ENCODE data around the gene MAP7. TPM values are rescaled to one million over a fixed set of nuclear protein-coding genes. Genes with fewer than 3 reads are reported as not detected.

Gene MAP7
- total and polyA plus RNA-seq, 9 of the 15 experiments (the other 6 are each of a cell fraction or from before 2014, with no cell fraction given), result 0.76 to 7.7 (median 3.9) TPM

DNA sequence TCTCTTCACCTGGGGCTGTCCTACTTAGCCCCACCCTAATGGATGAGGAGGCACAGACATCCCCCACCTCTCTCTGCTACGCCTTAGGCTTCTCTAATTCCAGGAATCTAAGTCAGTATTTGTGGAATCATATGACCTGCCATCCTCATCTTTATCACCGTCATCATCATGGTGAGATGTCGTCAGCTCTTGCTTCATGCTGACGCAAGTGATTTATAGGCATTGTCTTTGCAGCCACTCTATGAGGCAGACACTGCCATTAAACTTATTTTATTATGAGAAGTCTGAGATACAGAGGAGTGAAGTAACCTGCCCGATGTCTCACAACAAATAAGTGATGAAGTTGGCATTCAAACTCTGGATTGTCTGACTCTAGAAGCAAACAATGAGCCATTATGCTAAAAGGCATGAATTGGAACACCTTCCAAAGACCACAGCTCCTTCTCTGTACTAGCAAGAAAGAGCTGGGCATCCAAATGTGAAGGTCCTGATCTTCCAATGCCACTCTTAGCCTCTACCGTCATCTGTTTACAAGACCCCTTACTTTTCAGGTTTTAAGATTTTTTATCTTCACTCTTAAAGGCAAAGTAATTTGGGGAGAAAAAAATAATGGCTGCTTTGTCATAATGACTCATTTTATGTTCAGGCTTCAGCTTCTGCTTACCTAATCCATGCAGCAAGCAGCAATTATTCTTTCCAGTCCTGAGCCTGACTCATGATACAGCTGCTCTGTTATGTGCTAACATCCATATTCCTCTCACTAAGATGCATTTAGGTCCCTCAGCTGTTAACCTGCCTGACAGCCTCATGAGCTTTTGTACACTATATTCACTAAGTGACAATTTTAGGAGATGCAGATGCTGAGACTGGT lies 146.9 kb downstream of the MAP7 start (continued):
- TF ChIP-seq, protein P1, sequence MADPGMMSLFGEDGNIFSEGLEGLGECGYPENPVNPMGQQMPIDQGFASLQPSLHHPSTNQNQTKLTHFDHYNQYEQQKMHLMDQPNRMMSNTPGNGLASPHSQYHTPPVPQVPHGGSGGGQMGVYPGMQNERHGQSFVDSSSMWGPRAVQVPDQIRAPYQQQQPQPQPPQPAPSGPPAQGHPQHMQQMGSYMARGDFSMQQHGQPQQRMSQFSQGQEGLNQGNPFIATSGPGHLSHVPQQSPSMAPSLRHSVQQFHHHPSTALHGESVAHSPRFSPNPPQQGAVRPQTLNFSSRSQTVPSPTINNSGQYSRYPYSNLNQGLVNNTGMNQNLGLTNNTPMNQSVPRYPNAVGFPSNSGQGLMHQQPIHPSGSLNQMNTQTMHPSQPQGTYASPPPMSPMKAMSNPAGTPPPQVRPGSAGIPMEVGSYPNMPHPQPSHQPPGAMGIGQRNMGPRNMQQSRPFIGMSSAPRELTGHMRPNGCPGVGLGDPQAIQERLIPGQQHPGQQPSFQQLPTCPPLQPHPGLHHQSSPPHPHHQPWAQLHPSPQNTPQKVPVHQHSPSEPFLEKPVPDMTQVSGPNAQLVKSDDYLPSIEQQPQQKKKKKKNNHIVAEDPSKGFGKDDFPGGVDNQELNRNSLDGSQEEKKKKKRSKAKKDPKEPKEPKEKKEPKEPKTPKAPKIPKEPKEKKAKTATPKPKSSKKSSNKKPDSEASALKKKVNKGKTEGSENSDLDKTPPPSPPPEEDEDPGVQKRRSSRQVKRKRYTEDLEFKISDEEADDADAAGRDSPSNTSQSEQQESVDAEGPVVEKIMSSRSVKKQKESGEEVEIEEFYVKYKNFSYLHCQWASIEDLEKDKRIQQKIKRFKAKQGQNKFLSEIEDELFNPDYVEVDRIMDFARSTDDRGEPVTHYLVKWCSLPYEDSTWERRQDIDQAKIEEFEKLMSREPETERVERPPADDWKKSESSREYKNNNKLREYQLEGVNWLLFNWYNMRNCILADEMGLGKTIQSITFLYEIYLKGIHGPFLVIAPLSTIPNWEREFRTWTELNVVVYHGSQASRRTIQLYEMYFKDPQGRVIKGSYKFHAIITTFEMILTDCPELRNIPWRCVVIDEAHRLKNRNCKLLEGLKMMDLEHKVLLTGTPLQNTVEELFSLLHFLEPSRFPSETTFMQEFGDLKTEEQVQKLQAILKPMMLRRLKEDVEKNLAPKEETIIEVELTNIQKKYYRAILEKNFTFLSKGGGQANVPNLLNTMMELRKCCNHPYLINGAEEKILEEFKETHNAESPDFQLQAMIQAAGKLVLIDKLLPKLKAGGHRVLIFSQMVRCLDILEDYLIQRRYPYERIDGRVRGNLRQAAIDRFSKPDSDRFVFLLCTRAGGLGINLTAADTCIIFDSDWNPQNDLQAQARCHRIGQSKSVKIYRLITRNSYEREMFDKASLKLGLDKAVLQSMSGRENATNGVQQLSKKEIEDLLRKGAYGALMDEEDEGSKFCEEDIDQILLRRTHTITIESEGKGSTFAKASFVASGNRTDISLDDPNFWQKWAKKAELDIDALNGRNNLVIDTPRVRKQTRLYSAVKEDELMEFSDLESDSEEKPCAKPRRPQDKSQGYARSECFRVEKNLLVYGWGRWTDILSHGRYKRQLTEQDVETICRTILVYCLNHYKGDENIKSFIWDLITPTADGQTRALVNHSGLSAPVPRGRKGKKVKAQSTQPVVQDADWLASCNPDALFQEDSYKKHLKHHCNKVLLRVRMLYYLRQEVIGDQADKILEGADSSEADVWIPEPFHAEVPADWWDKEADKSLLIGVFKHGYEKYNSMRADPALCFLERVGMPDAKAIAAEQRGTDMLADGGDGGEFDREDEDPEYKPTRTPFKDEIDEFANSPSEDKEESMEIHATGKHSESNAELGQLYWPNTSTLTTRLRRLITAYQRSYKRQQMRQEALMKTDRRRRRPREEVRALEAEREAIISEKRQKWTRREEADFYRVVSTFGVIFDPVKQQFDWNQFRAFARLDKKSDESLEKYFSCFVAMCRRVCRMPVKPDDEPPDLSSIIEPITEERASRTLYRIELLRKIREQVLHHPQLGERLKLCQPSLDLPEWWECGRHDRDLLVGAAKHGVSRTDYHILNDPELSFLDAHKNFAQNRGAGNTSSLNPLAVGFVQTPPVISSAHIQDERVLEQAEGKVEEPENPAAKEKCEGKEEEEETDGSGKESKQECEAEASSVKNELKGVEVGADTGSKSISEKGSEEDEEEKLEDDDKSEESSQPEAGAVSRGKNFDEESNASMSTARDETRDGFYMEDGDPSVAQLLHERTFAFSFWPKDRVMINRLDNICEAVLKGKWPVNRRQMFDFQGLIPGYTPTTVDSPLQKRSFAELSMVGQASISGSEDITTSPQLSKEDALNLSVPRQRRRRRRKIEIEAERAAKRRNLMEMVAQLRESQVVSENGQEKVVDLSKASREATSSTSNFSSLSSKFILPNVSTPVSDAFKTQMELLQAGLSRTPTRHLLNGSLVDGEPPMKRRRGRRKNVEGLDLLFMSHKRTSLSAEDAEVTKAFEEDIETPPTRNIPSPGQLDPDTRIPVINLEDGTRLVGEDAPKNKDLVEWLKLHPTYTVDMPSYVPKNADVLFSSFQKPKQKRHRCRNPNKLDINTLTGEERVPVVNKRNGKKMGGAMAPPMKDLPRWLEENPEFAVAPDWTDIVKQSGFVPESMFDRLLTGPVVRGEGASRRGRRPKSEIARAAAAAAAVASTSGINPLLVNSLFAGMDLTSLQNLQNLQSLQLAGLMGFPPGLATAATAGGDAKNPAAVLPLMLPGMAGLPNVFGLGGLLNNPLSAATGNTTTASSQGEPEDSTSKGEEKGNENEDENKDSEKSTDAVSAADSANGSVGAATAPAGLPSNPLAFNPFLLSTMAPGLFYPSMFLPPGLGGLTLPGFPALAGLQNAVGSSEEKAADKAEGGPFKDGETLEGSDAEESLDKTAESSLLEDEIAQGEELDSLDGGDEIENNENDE (IDR thresholded peaks at IDR 0.05; ENCODE audit: low read depth, low read length), result no peak
- TF ChIP-seq ZNF778 (CRISPR knock-in tag; IDR thresholded peaks at IDR 0.05) (no peak), MIER1 (IDR thresholded peaks at IDR 0.05; ENCODE audit: low read depth) (no peak), NEUROD1 (IDR thresholded peaks at IDR 0.05; ENCODE audit: borderline replicate concordance, low read depth, low read length, partially characterized antibody) (peak; percentile 61), ETV1 (tag; conservative IDR thresholded peaks at IDR 0.05; ENCODE audit: low read depth) (0 out of 2 replicates have a peak, but pooled peaks have one; percentile 8), BMI1 (IDR thresholded peaks at IDR 0.05; ENCODE audit: low read length) (no peak), ZNF23 (CRISPR knock-in tag; IDR thresholded peaks at IDR 0.05) (no peak), CBFA2T2 (conservative IDR thresholded peaks at IDR 0.05) (peak; percentile 51), RCOR1 (IDR thresholded peaks at IDR 0.05; ENCODE audit: borderline replicate concordance in 1 of 2, low read depth in 2 of 2, low read length in 2 of 2) (peak; percentile 67 to 98), PHB2 (IDR thresholded peaks at IDR 0.05; ENCODE audit: low read depth) (no peak), SETDB1 (IDR thresholded peaks at IDR 0.05; ENCODE audit: low read length) (no peak), RFX5 (IDR thresholded peaks at IDR 0.05; ENCODE audit: low read depth, low read length) (no peak), FOXA1 (IDR thresholded peaks at IDR 0.05; ENCODE audit: borderline replicate concordance) (no peak), PURB (CRISPR knock-in tag; IDR thresholded peaks at IDR 0.05; ENCODE audit: low read depth) (no peak), GTF2F1 (IDR thresholded peaks at IDR 0.05; ENCODE audit: low read depth, low read length) (no peak)
- TF ChIP-seq, protein P2, sequence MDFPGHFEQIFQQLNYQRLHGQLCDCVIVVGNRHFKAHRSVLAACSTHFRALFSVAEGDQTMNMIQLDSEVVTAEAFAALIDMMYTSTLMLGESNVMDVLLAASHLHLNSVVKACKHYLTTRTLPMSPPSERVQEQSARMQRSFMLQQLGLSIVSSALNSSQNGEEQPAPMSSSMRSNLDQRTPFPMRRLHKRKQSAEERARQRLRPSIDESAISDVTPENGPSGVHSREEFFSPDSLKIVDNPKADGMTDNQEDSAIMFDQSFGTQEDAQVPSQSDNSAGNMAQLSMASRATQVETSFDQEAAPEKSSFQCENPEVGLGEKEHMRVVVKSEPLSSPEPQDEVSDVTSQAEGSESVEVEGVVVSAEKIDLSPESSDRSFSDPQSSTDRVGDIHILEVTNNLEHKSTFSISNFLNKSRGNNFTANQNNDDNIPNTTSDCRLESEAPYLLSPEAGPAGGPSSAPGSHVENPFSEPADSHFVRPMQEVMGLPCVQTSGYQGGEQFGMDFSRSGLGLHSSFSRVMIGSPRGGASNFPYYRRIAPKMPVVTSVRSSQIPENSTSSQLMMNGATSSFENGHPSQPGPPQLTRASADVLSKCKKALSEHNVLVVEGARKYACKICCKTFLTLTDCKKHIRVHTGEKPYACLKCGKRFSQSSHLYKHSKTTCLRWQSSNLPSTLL (IDR thresholded peaks at IDR 0.05), result no peak
